ENCODE measurements around the gene KRT15.

DNA sequence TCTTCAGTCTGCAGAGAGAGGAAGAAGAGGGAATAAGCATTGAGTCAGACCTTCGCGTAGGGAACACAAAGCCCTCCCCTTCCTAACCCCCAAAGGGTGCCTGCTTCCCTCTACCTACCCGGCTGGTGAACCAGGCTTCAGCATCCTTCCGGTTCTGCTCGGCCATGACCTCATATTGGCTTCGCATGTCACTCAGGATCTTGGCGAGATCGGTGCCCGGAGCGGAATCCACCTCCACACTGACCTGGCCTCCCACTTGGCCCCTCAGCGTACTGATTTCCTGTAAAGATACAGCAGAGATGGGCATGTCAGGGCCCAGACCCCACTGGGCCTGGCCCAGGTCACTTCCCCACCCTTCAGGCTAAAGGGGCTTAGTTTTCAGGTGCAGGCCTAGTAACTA lies 5.6 kb upstream of the KRT15 start:
- TF ChIP-seq REST (IDR thresholded peaks at IDR 0.05) (no peak), RXRA (IDR thresholded peaks at IDR 0.05) (no peak)
- TF ChIP-seq, protein P1, sequence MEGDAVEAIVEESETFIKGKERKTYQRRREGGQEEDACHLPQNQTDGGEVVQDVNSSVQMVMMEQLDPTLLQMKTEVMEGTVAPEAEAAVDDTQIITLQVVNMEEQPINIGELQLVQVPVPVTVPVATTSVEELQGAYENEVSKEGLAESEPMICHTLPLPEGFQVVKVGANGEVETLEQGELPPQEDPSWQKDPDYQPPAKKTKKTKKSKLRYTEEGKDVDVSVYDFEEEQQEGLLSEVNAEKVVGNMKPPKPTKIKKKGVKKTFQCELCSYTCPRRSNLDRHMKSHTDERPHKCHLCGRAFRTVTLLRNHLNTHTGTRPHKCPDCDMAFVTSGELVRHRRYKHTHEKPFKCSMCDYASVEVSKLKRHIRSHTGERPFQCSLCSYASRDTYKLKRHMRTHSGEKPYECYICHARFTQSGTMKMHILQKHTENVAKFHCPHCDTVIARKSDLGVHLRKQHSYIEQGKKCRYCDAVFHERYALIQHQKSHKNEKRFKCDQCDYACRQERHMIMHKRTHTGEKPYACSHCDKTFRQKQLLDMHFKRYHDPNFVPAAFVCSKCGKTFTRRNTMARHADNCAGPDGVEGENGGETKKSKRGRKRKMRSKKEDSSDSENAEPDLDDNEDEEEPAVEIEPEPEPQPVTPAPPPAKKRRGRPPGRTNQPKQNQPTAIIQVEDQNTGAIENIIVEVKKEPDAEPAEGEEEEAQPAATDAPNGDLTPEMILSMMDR (IDR thresholded peaks at IDR 0.05; ENCODE audit: low read depth, low read length, missing input control): no peak
